Peyer's patch (tissue), 4 donors: ENCODE results near the gene BLVRB. TPM values are rescaled to one million over a fixed set of nuclear protein-coding genes. Genes with fewer than 3 reads are reported as not detected.
"Not testable (repeated sequence)": the region's sequence is repeated elsewhere in the genome, so short reads cannot be mapped to it uniquely, and the experiment has no call there.

Experiments
- DNase-seq, 3 donors: peaks; one replicate each; pipeline ENCODE4 v3.0.0-alpha.2; 2017 to 2019
- H3K27ac ChIP-seq, 4 donors: fragments of 200-600 bp; sonication (generic); one replicate each; pipeline ENCODE4 v1.5.1; 2016 to 2019
- H3K27me3 ChIP-seq, 2 donors: fragments of 200-600 bp; sonication (generic); one replicate each; pipeline ENCODE4 v1.5.1; 2019
- H3K36me3 ChIP-seq, 3 donors: fragments of 200-600 bp; sonication (generic); one replicate each; pipeline ENCODE4 v1.5.1; 2016 to 2019
- H3K4me1 ChIP-seq, 4 donors: fragments of 200-600 bp; sonication (generic); one replicate each; pipeline ENCODE4 v1.5.1; 2016 to 2019
- H3K4me3 ChIP-seq, 4 donors: fragments of 200-600 bp; sonication (generic); 1 replicate in 3 of 4; 2 replicates in 1 of 4; pipeline ENCODE4 v1.5.1; 2016 to 2019; ENCODE audit warnings: mild to moderate bottlenecking in 1 of 4
- H3K9me3 ChIP-seq, 4 donors: fragments of 200-600 bp; sonication (generic); one replicate each; pipeline ENCODE4 v1.5.1; 2016 to 2019; ENCODE audit warnings: mild to moderate bottlenecking in 1 of 4
- POLR2A ChIP-seq, 2 donors: fragments of 450-650 bp; IDR thresholded peaks; one replicate each; pipeline ENCODE4 v1.5.1; 2017; ENCODE audit warnings: antibody characterized with exemption in 2 of 2, mild to moderate bottlenecking in 2 of 2, moderate library complexity in 2 of 2
- total RNA-seq, 4 donors: library from RNA; depleted of rRNA; stranded (reverse); fragments of >200 nt; gene quantifications; one replicate each; pipeline ENCODE4 v1.1.0, GENCODE V29; 2016
- TF ChIP-seq, protein P1 (sequence below), 6 experiments: fragments of 450-650 bp in 4 of 6; fragments of 200-600 bp in 2 of 6; sonication (generic) in 1 of 6; IDR thresholded peaks; one replicate each; pipeline ENCODE4 v1.5.1; 2017 to 2019; ENCODE audit warnings: antibody characterized with exemption in 6 of 6, mild to moderate bottlenecking in 3 of 6, moderate library complexity in 1 of 6

BLVRB gene
- total RNA-seq, 4 donors from 2014 or later: 148 to 277 (median 218) TPM

DNA sequence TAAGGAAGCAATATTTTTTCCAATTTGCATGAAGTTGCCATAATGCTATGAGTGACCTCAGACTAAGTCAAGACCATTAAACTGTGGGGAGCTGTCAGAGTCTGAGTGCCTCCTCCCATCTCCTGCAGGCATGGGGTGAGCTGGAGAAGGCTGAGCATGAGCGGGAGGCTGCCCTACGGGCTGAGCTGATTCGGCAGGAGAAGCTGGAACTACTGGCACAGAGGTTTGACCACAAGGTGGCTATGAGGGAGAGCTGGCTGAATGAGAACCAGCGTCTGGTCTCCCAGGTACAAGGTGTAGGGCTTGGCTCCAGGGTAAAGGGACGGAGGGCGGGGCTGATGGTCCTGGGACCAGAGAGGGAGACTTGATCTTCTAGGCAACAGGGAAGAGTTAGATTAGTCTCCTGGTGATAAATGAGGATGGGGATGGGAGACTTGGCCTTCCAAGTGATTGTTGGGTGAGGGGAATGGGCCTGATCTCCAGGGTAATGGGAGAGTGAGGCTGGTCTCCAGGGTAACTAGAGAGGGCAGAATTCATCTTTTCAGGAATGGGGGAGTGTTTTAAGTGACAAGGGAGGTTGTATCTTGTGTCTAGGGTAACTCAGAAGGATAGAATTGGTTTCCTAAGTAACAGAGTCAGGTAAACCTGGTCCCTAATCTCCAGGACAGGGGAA lies 37.2 kb upstream of the BLVRB start:
- Histone ChIP-seq H3K4me3 (no peak overlapping the region), H3K9me3 (no peaks in the 10 kb centered on the region), H3K36me3 (no peaks in the 10 kb centered on the region), H3K27me3 (no peaks in the 10 kb centered on the region), H3K27ac (no peak overlapping the region), H3K4me1 (no peaks in the 10 kb centered on the region)
- peak in 1 of 3 donors; percentile 53 for DNase-seq
- TF ChIP-seq, protein P1, sequence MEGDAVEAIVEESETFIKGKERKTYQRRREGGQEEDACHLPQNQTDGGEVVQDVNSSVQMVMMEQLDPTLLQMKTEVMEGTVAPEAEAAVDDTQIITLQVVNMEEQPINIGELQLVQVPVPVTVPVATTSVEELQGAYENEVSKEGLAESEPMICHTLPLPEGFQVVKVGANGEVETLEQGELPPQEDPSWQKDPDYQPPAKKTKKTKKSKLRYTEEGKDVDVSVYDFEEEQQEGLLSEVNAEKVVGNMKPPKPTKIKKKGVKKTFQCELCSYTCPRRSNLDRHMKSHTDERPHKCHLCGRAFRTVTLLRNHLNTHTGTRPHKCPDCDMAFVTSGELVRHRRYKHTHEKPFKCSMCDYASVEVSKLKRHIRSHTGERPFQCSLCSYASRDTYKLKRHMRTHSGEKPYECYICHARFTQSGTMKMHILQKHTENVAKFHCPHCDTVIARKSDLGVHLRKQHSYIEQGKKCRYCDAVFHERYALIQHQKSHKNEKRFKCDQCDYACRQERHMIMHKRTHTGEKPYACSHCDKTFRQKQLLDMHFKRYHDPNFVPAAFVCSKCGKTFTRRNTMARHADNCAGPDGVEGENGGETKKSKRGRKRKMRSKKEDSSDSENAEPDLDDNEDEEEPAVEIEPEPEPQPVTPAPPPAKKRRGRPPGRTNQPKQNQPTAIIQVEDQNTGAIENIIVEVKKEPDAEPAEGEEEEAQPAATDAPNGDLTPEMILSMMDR (IDR thresholded peaks at IDR 0.05): peak in 3 of 6 experiments; percentile 36 to 46 (median 46)
- no peak for TF ChIP-seq POLR2A (IDR thresholded peaks at IDR 0.05)

DNA sequence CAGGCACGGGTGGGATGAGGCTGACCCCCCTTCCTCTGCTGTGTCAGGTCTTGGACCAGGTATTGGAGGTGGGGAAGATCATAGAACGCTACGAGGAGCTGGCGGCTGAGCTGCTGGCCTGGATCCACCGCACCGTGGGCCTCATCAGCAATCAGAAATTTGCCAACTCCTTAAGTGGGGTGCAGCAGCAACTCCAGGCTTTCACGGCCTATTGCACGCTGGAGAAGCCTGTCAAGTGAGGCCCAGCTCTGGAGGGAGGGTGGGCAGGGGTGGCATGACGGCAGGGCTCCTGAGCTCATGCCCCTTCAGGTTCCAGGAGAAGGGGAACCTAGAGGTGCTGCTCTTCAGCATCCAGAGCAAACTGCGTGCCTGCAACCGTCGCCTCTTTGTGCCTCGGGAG lies 36.5 kb upstream of the BLVRB start:
- DNase-seq: no peak
- H3K9me3 ChIP-seq: no peaks in the 10 kb centered on the region
- H3K4me1 ChIP-seq: no peaks in the 10 kb centered on the region
- H3K4me3 ChIP-seq: no peak overlapping the region
- H3K36me3 ChIP-seq: no peaks in the 10 kb centered on the region
- H3K27ac ChIP-seq: no peak overlapping the region
- TF ChIP-seq, protein P1 (IDR thresholded peaks at IDR 0.05): no peak
- no peak for TF ChIP-seq POLR2A (IDR thresholded peaks at IDR 0.05)
- H3K27me3 ChIP-seq: no peaks in the 10 kb centered on the region

GRCh38 chr19:40501599-40501998 lies 36.1 kb upstream of the BLVRB start:
- no peak for DNase-seq
- Histone ChIP-seq H3K4me1 (no peaks in the 10 kb centered on the region), H3K36me3 (no peaks in the 10 kb centered on the region), H3K9me3 (no peaks in the 10 kb centered on the region), H3K27ac (no peak overlapping the region), H3K27me3 (no peaks in the 10 kb centered on the region), H3K4me3 (no peak overlapping the region)
- TF ChIP-seq, protein P1 (IDR thresholded peaks at IDR 0.05): no peak
- no peak for TF ChIP-seq POLR2A (IDR thresholded peaks at IDR 0.05)

GRCh38 chr19:40500678-40501530 lies 35.4 kb upstream of the BLVRB start:
- not testable (repeated sequence) for H3K27ac ChIP-seq, DNase-seq, H3K4me1 ChIP-seq, H3K9me3 ChIP-seq, H3K36me3 ChIP-seq, H3K27me3 ChIP-seq, H3K4me3 ChIP-seq

- no peak overlapping the region for H3K27ac ChIP-seq
- no peak overlapping the region for H3K4me3 ChIP-seq
- TF ChIP-seq POLR2A (IDR thresholded peaks at IDR 0.05): no peak
- TF ChIP-seq, protein P1 (IDR thresholded peaks at IDR 0.05): no peak
- no peak for DNase-seq
- H3K4me1 ChIP-seq: no peaks in the 10 kb centered on the region
- H3K36me3 ChIP-seq: no peaks in the 10 kb centered on the region
- H3K27me3 ChIP-seq: no peaks in the 10 kb centered on the region
- H3K9me3 ChIP-seq: no peaks in the 10 kb centered on the region
These were observed 33.8 kb upstream of the BLVRB start for GRCh38 chr19:40499320-40499719.

GRCh38 chr19:40497214-40497613 lies 31.7 kb upstream of the BLVRB start:
- Histone ChIP-seq H3K9me3 (no peaks in the 10 kb centered on the region), H3K4me3 (no peak overlapping the region), H3K27ac (no peak overlapping the region), H3K4me1 (no peaks in the 10 kb centered on the region), H3K27me3 (no peaks in the 10 kb centered on the region), H3K36me3 (no peaks in the 10 kb centered on the region)
- no peak for DNase-seq
- TF ChIP-seq, protein P1 (IDR thresholded peaks at IDR 0.05): no peak
- no peak for TF ChIP-seq POLR2A (IDR thresholded peaks at IDR 0.05)
